GM23248 (cell line): ENCODE results near the gene DNHD1. TPM values are rescaled to one million over a fixed set of nuclear protein-coding genes. Genes with fewer than 3 reads are reported as not detected.

ENCODE experiments used
- DNase-seq: peaks from one replicate; pipeline ENCODE4 v3.0.0-alpha.2; 2015
- H2AFZ ChIP-seq: fragments of 200-600 bp; sonication (generic); 2 replicates; pipeline ENCODE4 v1.6.1; 2016; ENCODE audit warnings: antibody characterized with exemption
- H3F3A ChIP-seq: fragments of 200-600 bp; sonication (generic); 2 replicates; pipeline ENCODE4 v1.6.1; 2016; ENCODE audit warnings: mild to moderate bottlenecking, antibody characterized with exemption, mixed run types; ENCODE audit not compliant: insufficient read depth
- H3K27ac ChIP-seq: fragments of 200-600 bp; sonication (generic); 2 replicates; pipeline ENCODE4 v1.5.1; 2016; ENCODE audit warnings: mild to moderate bottlenecking
- H3K27me3 ChIP-seq: fragments of 200-600 bp; sonication (generic); replicated peaks from 2 replicates; pipeline ENCODE4 v1.6.1; 2016; ENCODE audit warnings: mild to moderate bottlenecking; ENCODE audit not compliant: insufficient read depth
- H3K36me3 ChIP-seq: fragments of 200-600 bp; sonication (generic); 2 replicates; pipeline ENCODE4 v1.6.1; 2016; ENCODE audit warnings: low read depth, mild to moderate bottlenecking
- H3K4me1 ChIP-seq: fragments of 200-600 bp; sonication (generic); 2 replicates; pipeline ENCODE4 v1.6.1; 2016; ENCODE audit warnings: mild to moderate bottlenecking; ENCODE audit not compliant: insufficient read depth
- H3K4me2 ChIP-seq: fragments of 200-600 bp; sonication (generic); one replicate; pipeline ENCODE4 v1.6.1; 2016; ENCODE audit warnings: mild to moderate bottlenecking; ENCODE audit not compliant: unreplicated experiment
- H3K4me3 ChIP-seq: fragments of 200-600 bp; sonication (generic); 2 replicates; pipeline ENCODE4 v1.5.1; 2016; ENCODE audit warnings: mild to moderate bottlenecking
- H3K79me2 ChIP-seq: fragments of 200-600 bp; sonication (generic); 2 replicates; pipeline ENCODE4 v1.6.1; 2016; ENCODE audit warnings: mild to moderate bottlenecking; ENCODE audit not compliant: insufficient read depth
- H3K9ac ChIP-seq: fragments of 200-600 bp; sonication (generic); 2 replicates; pipeline ENCODE4 v1.6.1; 2016; ENCODE audit warnings: mild to moderate bottlenecking
- H3K9me2 ChIP-seq: fragments of 200-600 bp; sonication (generic); 2 replicates; pipeline ENCODE4 v1.6.1; 2016; ENCODE audit warnings: mixed run types, mild to moderate bottlenecking, moderate library complexity; ENCODE audit not compliant: insufficient read depth
- H3K9me3 ChIP-seq: fragments of 200-600 bp; sonication (generic); one replicate; pipeline ENCODE4 v1.6.1; 2017; ENCODE audit warnings: low read depth
- H4K20me1 ChIP-seq: fragments of 200-600 bp; sonication (generic); 2 replicates; pipeline ENCODE4 v1.6.0; 2016; ENCODE audit not compliant: insufficient read depth
- EZH2 ChIP-seq: fragments of 200-600 bp; sonication (generic); IDR thresholded peaks from 2 replicates; pipeline ENCODE4 v1.6.1; 2018; ENCODE audit warnings: antibody characterized with exemption, mild to moderate bottlenecking; ENCODE audit not compliant: insufficient read depth, poor library complexity, severe bottlenecking
- EZH2phosphoT487 ChIP-seq: fragments of 200-600 bp; sonication (generic); IDR thresholded peaks from 2 replicates; pipeline ENCODE4 v1.6.1; 2018; ENCODE audit warnings: antibody characterized with exemption, moderate library complexity, mild to moderate bottlenecking, low read depth; ENCODE audit not compliant: insufficient read depth
- WGBS, 2 experiments: methylation state at CpG; one replicate each; pipeline ENCODE4 v1.1.6; 2015 to 2017; ENCODE audit warnings: low lambda C conversion rate in 2 of 2, low coverage in 1 of 2; ENCODE audit errors: missing lambda C conversion rate in 2 of 2; 5-methylcytosine and 5-hydroxymethylcytosine counted together
- in situ Hi-C: fragments of 300-500 bp; cut with MboI; formaldehyde crosslinking; loops from 2 replicates; pipeline ENCODE4 v1.15.0; 2020
- polyA plus RNA-seq: library from polyadenylated mRNA; unstranded; fragments of >200 nt; fragmentation: Nextera tagmentation; extraction: Ambion mirVana; gene quantifications from 2 replicates; pipeline ENCODE4 v1.2.1, GENCODE V29; 2016
- total RNA-seq: library from RNA; depleted of rRNA; stranded (reverse); fragments of >200 nt; shearing (Covaris generic); gene quantifications from 2 replicates; pipeline ENCODE4 v1.2.3, GENCODE V29; 2014

Gene DNHD1
- total and polyA plus RNA-seq, 2 experiments from 2014 or later = 1.1 to 2.2 TPM

- H3F3A ChIP-seq = no peaks in the 10 kb centered on the region
- DNase-seq = no peak
- no peak for TF ChIP-seq EZH2
- no peak for TF ChIP-seq EZH2phosphoT487
- no peak overlapping the region for H3K4me2 ChIP-seq
- no peak overlapping the region for H3K4me3 ChIP-seq
- H3K9me2 ChIP-seq = no peaks in the 10 kb centered on the region
- in situ Hi-C loops = no loop called here
- H3K79me2 ChIP-seq = no peaks in the 10 kb centered on the region
- no peaks in the 10 kb centered on the region for H4K20me1 ChIP-seq
- H3K27me3 ChIP-seq = no peaks in the 10 kb centered on the region
- H3K27ac ChIP-seq = no peak overlapping the region
- H3K9me3 ChIP-seq = no peaks in the 10 kb centered on the region
- no peak overlapping the region for H2AFZ ChIP-seq
- no peak overlapping the region for H3K9ac ChIP-seq
- 0 out of 2 replicates have a peak, but pooled peaks cover 6% of the 10 kb centered on the region for H3K4me1 ChIP-seq
- no peaks in the 10 kb centered on the region for H3K36me3 ChIP-seq
- WGBS, 2 experiments = 95 to 98% methylated on average over 5 of the region's 5 CpGs
Measured at GRCh38 chr11:6565988-6566703, 69.1 kb downstream of the DNHD1 start.

GRCh38 chr11:6566704-6567370, 69.8 kb downstream of the DNHD1 start:
- peaks cover 11% of the 10 kb centered on the region; the same call in 1 of the 2 replicates for H3K4me1 ChIP-seq
- H3K9me2 ChIP-seq = no peaks in the 10 kb centered on the region
- WGBS, 2 experiments = 88 to 89% methylated on average over 13 of the region's 13 CpGs
- no peak overlapping the region for H3K9ac ChIP-seq
- H2AFZ ChIP-seq = no peak overlapping the region
- 0 out of 2 replicates have a peak, but pooled peaks cover 5% of the 10 kb centered on the region for H3F3A ChIP-seq
- no peaks in the 10 kb centered on the region for H3K27me3 ChIP-seq
- H3K9me3 ChIP-seq = no peaks in the 10 kb centered on the region
- H3K79me2 ChIP-seq = no peaks in the 10 kb centered on the region
- no peaks in the 10 kb centered on the region for H4K20me1 ChIP-seq
- H3K36me3 ChIP-seq = no peaks in the 10 kb centered on the region
- H3K27ac ChIP-seq = no peak overlapping the region
- TF ChIP-seq EZH2 = no peak
- TF ChIP-seq EZH2phosphoT487 = no peak
- in situ Hi-C loops = no loop called here
- H3K4me2 ChIP-seq = no peak overlapping the region
- DNase-seq = no peak
- H3K4me3 ChIP-seq = no peak overlapping the region

- in situ Hi-C loops = no loop called here
- Histone ChIP-seq H3K79me2 (no peaks in the 10 kb centered on the region), H3K4me2 (no peak overlapping the region), H3K4me3 (no peak overlapping the region), H3K9me3 (no peaks in the 10 kb centered on the region), H3K36me3 (no peaks in the 10 kb centered on the region), H3K9me2 (no peaks in the 10 kb centered on the region), H3K4me1 (peaks cover 16% of the 10 kb centered on the region; the same call in 1 of the 2 replicates), H3K9ac (no peak overlapping the region), H4K20me1 (no peaks in the 10 kb centered on the region), H2AFZ (no peak overlapping the region), H3F3A (peaks cover 9% of the 10 kb centered on the region; the same call in 1 of the 2 replicates), H3K27me3 (no peaks in the 10 kb centered on the region), H3K27ac (no peak overlapping the region)
- no peak for TF ChIP-seq EZH2phosphoT487
- no peak for TF ChIP-seq EZH2
- WGBS, 2 experiments = 92 to 95% methylated on average over 7 of the region's 7 CpGs
- DNase-seq = no peak
Measured at GRCh38 chr11:6567371-6567745, 70.3 kb downstream of the DNHD1 start.

- Histone ChIP-seq H3K9me3 (no peaks in the 10 kb centered on the region), H3K9me2 (no peaks in the 10 kb centered on the region), H3K4me1 (peaks cover 22% of the 10 kb centered on the region; the same call in 1 of the 2 replicates), H3K9ac (no peak overlapping the region), H4K20me1 (no peaks in the 10 kb centered on the region), H2AFZ (no peak overlapping the region), H3K4me3 (no peak overlapping the region), H3K36me3 (no peaks in the 10 kb centered on the region), H3K79me2 (no peaks in the 10 kb centered on the region), H3K27me3 (no peaks in the 10 kb centered on the region), H3K4me2 (no peak overlapping the region), H3F3A (peaks cover 12% of the 10 kb centered on the region; the same call in 1 of the 2 replicates), H3K27ac (no peak overlapping the region)
- TF ChIP-seq EZH2phosphoT487 (no peak), EZH2 (no peak)
- WGBS, 2 experiments = 74 to 88% methylated on average over 4 of the region's 4 CpGs
- peak; percentile 47 for DNase-seq
- in situ Hi-C loops = no loop called here
Measured at GRCh38 chr11:6568191-6568918, 71.3 kb downstream of the DNHD1 start.
